Trophoblast cell (in vitro differentiated cells and primary cell): Measurements from ENCODE around the gene OR12D1.
A peak's percentile ranks its signal among the peaks of the same experiment; 100 is the strongest.
"Not testable (repeated sequence)": the region's sequence is repeated elsewhere in the genome, so short reads cannot be mapped to it uniquely, and the experiment has no call there.

Experiments used
- DNase-seq, 2 donors: peaks; one replicate each; pipeline ENCODE4 v3.0.0-alpha.2; 2016
- H2AFZ ChIP-seq: 2 replicates; pipeline ENCODE4 v1.6.1; 2013; ENCODE audit warnings: low read length, moderate library complexity, mild to moderate bottlenecking; ENCODE audit not compliant: insufficient read depth, poor library complexity
- H2AK5ac ChIP-seq: 2 replicates; pipeline ENCODE4 v1.6.1; 2013; ENCODE audit warnings: mild to moderate bottlenecking, low read length
- H2BK120ac ChIP-seq: 2 replicates; pipeline ENCODE4 v1.6.1; 2013; ENCODE audit warnings: low read length, mild to moderate bottlenecking, moderate library complexity; ENCODE audit not compliant: insufficient read depth, poor library complexity
- H2BK12ac ChIP-seq: 2 replicates; pipeline ENCODE4 v1.6.1; 2013; ENCODE audit warnings: mild to moderate bottlenecking, low read length, moderate library complexity
- H2BK5ac ChIP-seq: 2 replicates; pipeline ENCODE4 v1.6.1; 2013; ENCODE audit warnings: low read length, low read depth, moderate library complexity, mild to moderate bottlenecking; ENCODE audit not compliant: poor library complexity
- H3K14ac ChIP-seq: 2 replicates; pipeline ENCODE4 v1.6.1; 2013; ENCODE audit warnings: mild to moderate bottlenecking, low read length
- H3K18ac ChIP-seq: 2 replicates; pipeline ENCODE4 v1.6.1; 2013; ENCODE audit warnings: mild to moderate bottlenecking, low read length
- H3K23ac ChIP-seq: 2 replicates; pipeline ENCODE4 v1.6.1; 2013; ENCODE audit warnings: low read length
- H3K27ac ChIP-seq: 2 replicates; pipeline ENCODE4 v1.5.1; 2013; ENCODE audit warnings: low read depth, mild to moderate bottlenecking, inconsistent platforms, low read length, moderate library complexity
- H3K27me3 ChIP-seq: 2 replicates; pipeline ENCODE4 v1.6.1; 2013; ENCODE audit warnings: inconsistent platforms, mild to moderate bottlenecking, low read length, moderate library complexity; ENCODE audit not compliant: insufficient read depth
- H3K36me3 ChIP-seq, 2 experiments: 1 replicate in 1 of 2; 2 replicates in 1 of 2; pipeline ENCODE4 v1.6.1; 2013; ENCODE audit warnings: low read length in 2 of 2, mild to moderate bottlenecking in 2 of 2, moderate library complexity in 1 of 2; ENCODE audit not compliant: insufficient read depth in 2 of 2, control insufficient read depth in 1 of 2
- H3K4ac ChIP-seq: 2 replicates; pipeline ENCODE4 v1.6.1; 2013; ENCODE audit warnings: low read depth, mild to moderate bottlenecking, low read length, moderate library complexity
- H3K4me1 ChIP-seq, 2 experiments: 1 replicate in 1 of 2; 2 replicates in 1 of 2; pipeline ENCODE4 v1.6.1; 2013; ENCODE audit warnings: low read length in 2 of 2, mild to moderate bottlenecking in 2 of 2, moderate library complexity in 1 of 2; ENCODE audit not compliant: insufficient read depth in 2 of 2, control insufficient read depth in 1 of 2
- H3K4me2 ChIP-seq: 2 replicates; pipeline ENCODE4 v1.6.1; 2013; ENCODE audit warnings: inconsistent platforms, mild to moderate bottlenecking, low read length, moderate library complexity
- H3K4me3 ChIP-seq: 2 replicates; pipeline ENCODE4 v1.5.1; 2013; ENCODE audit warnings: mild to moderate bottlenecking, low read depth, low read length, inconsistent platforms
- H3K79me1 ChIP-seq: one replicate; pipeline ENCODE4 v1.6.1; 2013; ENCODE audit warnings: low read length
- H3K79me2 ChIP-seq: 2 replicates; pipeline ENCODE4 v1.6.1; 2013; ENCODE audit warnings: low read length, mild to moderate bottlenecking; ENCODE audit not compliant: control insufficient read depth, insufficient read depth, poor library complexity
- H3K9ac ChIP-seq: 2 replicates; pipeline ENCODE4 v1.6.1; 2013; ENCODE audit warnings: mild to moderate bottlenecking, low read length
- H3K9me3 ChIP-seq: 2 replicates; pipeline ENCODE4 v1.6.1; 2013; ENCODE audit warnings: low read depth, mild to moderate bottlenecking, control low read depth, inconsistent platforms, low read length; ENCODE audit not compliant: insufficient read depth
- H4K12ac ChIP-seq: 2 replicates; pipeline ENCODE4 v1.6.1; 2013; ENCODE audit warnings: low read depth, mild to moderate bottlenecking, low read length, moderate library complexity
- H4K8ac ChIP-seq: 2 replicates; pipeline ENCODE4 v1.6.1; 2013; ENCODE audit warnings: low read depth, mild to moderate bottlenecking, low read length, moderate library complexity
- H4K91ac ChIP-seq: one replicate; pipeline ENCODE4 v1.6.1; 2013; ENCODE audit warnings: low read depth, mild to moderate bottlenecking, low read length, moderate library complexity
- WGBS: extraction: QIAGEN DNeasy Blood & Tissue Kit; methylation state at CpG from one replicate; pipeline ENCODE4 v1.1.7; 2013; ENCODE audit warnings: missing lambda C conversion rate; ENCODE audit not compliant: insufficient read length, insufficient coverage; ENCODE audit errors: extremely low coverage; 5-methylcytosine and 5-hydroxymethylcytosine counted together

The OR12D1 gene

DNA sequence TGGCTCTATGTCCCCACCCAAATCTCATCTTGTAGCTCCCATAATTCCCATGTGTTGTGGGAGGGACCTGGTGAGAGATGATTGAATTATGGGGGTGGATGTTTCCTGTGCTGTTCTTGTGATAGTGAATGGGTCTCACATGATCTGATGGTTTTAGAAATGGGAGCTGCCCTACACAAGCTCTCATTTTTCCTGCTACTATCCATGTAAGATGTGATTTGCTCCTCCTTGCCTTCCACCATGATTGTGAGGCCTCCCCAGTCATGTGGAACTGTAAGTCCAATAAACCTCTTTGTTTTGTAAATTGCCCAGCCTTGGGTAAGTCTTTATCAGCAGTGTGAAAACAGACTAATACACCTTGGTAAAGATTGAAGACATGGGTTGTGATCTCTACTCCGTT is 29.3 kb downstream of the OR12D1 start:
- H3K36me3 ChIP-seq, H3K14ac ChIP-seq, H3K4me1 ChIP-seq, H3K18ac ChIP-seq, H4K8ac ChIP-seq, H2BK5ac ChIP-seq, H3K27ac ChIP-seq, H3K4me2 ChIP-seq, H3K79me1 ChIP-seq, H3K9me3 ChIP-seq, H3K79me2 ChIP-seq, H3K4ac ChIP-seq, H3K9ac ChIP-seq, H2BK120ac ChIP-seq, H4K12ac ChIP-seq, H2AK5ac ChIP-seq, DNase-seq, H2AFZ ChIP-seq, H3K23ac ChIP-seq, H3K4me3 ChIP-seq, H3K27me3 ChIP-seq, H2BK12ac ChIP-seq, H4K91ac ChIP-seq: not testable (repeated sequence)
- no CpG with 5 or more reads among the region's 1 CpG for WGBS

- H4K91ac ChIP-seq: no peak overlapping the region
- no peak overlapping the region for H3K4me3 ChIP-seq
- no peak overlapping the region for H3K4me2 ChIP-seq
- no peaks in the 10 kb centered on the region for H3K79me2 ChIP-seq
- H3K4ac ChIP-seq: no peak overlapping the region
- no peak overlapping the region for H2BK12ac ChIP-seq
- no peak overlapping the region for H2AK5ac ChIP-seq
- peak overlapping the region; percentile 21 for H3K27ac ChIP-seq
- no peaks in the 10 kb centered on the region for H3K9me3 ChIP-seq
- no peak overlapping the region for H3K9ac ChIP-seq
- H3K14ac ChIP-seq: no peak overlapping the region
- H3K4me1 ChIP-seq: peaks cover 0 to 5% of the 10 kb centered on the region in 2 experiments
- no peak overlapping the region for H4K8ac ChIP-seq
- H2AFZ ChIP-seq: no peak overlapping the region
- no CpG with 5 or more reads among the region's 1 CpG for WGBS
- H3K18ac ChIP-seq: no peak overlapping the region
- peak in 1 of 2 donors; percentile 47 for DNase-seq
- no peaks in the 10 kb centered on the region for H3K79me1 ChIP-seq
- H3K23ac ChIP-seq: no peak overlapping the region
- no peak overlapping the region for H4K12ac ChIP-seq
- H3K27me3 ChIP-seq: no peaks in the 10 kb centered on the region
- no peaks in the 10 kb centered on the region for H3K36me3 ChIP-seq
- no peak overlapping the region for H2BK5ac ChIP-seq
- no peak overlapping the region for H2BK120ac ChIP-seq
Measured at GRCh38 chr6:29447670-29448069, 32.9 kb downstream of the OR12D1 start.

DNA sequence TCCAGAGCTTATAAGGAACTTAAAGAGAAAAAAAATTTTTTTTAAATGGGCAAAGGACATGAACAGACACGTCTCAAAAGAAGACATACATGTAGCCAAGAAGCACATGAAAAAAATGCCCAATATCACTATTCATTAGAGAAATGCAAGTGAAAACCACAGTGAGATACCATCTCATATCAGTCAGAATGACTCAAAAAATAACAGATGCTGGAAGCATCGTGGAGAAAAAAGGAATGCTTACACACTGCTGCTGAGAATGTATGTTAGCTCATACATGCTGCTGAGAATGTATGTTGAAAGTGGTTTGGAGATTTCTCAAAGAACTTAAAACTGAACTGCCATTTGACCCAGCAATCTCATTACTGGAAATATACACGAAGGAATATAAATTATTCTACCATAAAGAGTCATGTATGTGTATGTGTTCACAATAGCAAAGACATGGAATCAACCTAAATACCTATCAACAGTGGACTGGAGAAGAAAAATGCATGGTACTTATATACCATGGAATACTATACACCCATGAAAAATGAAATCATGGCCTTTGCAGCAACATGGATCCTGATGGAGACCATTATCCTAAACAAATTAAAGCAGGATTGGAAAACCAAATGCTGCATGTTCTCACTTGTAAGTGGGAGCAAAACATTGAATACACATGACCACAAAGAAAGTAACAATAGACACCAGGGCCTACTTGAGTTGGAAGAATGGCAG is 36.9 kb downstream of the OR12D1 start:
- H3K4me3 ChIP-seq: no peak overlapping the region
- H2AFZ ChIP-seq: no peak overlapping the region
- DNase-seq: peak; percentile 39 to 92
- peaks cover 0 to 2% of the 10 kb centered on the region in 2 experiments for H3K4me1 ChIP-seq
- no peaks in the 10 kb centered on the region for H3K9me3 ChIP-seq
- H3K27me3 ChIP-seq: no peaks in the 10 kb centered on the region
- H3K4me2 ChIP-seq: no peak overlapping the region
- H3K18ac ChIP-seq: no peak overlapping the region
- no peak overlapping the region for H3K9ac ChIP-seq
- no peak overlapping the region for H4K8ac ChIP-seq
- no peak overlapping the region for H2BK5ac ChIP-seq
- H2BK12ac ChIP-seq: no peak overlapping the region
- no peak overlapping the region for H3K23ac ChIP-seq
- no peak overlapping the region for H3K27ac ChIP-seq
- no peak overlapping the region for H4K12ac ChIP-seq
- no peak overlapping the region for H3K4ac ChIP-seq
- no peaks in the 10 kb centered on the region for H3K79me2 ChIP-seq
- H3K79me1 ChIP-seq: no peaks in the 10 kb centered on the region
- no peak overlapping the region for H2AK5ac ChIP-seq
- no CpG with 5 or more reads among the region's 3 CpGs for WGBS
- no peak overlapping the region for H3K14ac ChIP-seq
- no peak overlapping the region for H4K91ac ChIP-seq
- H3K36me3 ChIP-seq: no peaks in the 10 kb centered on the region
- H2BK120ac ChIP-seq: no peak overlapping the region

GRCh38 chr6:29456971-29457370 is 42.2 kb downstream of the OR12D1 start, which contains the start of the genes OR11A1 and OR2H1:
Gene OR11A1 (minus strand): TSS chr6:29457071. CDS start chr6:29427641, 29,430 bp downstream.
Gene OR2H1 (plus strand): TSS chr6:29457155. CDS start chr6:29461770, 4,615 bp downstream.
- no peak within 1 kb of the TSS for H3K4me2 ChIP-seq

More at GRCh38 chr6:29456971-29457370, 42.2 kb downstream of the OR12D1 start, which contains the start of the genes OR11A1 and OR2H1:
- H3K4me1 ChIP-seq: no peaks in the 10 kb centered on the region
- H2BK5ac ChIP-seq: no peak within 1 kb of the TSS
- no peak within 1 kb of the TSS for H3K4ac ChIP-seq
- H3K79me2 ChIP-seq: no peaks in the 10 kb centered on the region
- no peak within 1 kb of the TSS for H4K8ac ChIP-seq
- no peaks in the 10 kb centered on the region for H3K9me3 ChIP-seq
- H3K27me3 ChIP-seq: no peaks in the 10 kb centered on the region
- H2BK12ac ChIP-seq: no peak within 1 kb of the TSS
- no peak within 1 kb of the TSS for H4K91ac ChIP-seq
- DNase-seq: no peak
- no peak within 1 kb of the TSS for H4K12ac ChIP-seq
- H2AFZ ChIP-seq: no peak within 1 kb of the TSS
- no peak within 1 kb of the TSS for H2BK120ac ChIP-seq
- no peak within 1 kb of the TSS for H3K23ac ChIP-seq
- no CpG with 5 or more reads among the region's 2 CpGs for WGBS
- H3K18ac ChIP-seq: no peak within 1 kb of the TSS
- no peaks in the 10 kb centered on the region for H3K79me1 ChIP-seq
- no peak within 1 kb of the TSS for H3K4me3 ChIP-seq
- H3K27ac ChIP-seq: no peak within 1 kb of the TSS
- no peak within 1 kb of the TSS for H2AK5ac ChIP-seq
- no peak within 1 kb of the TSS for H3K14ac ChIP-seq
- no peaks in the 10 kb centered on the region for H3K36me3 ChIP-seq
- H3K9ac ChIP-seq: no peak within 1 kb of the TSS
